GM18498 (cell line): ENCODE data around the gene LSG1.

ENCODE experiments used
- ATAC-seq: cut with Tn5 transposase; IDR thresholded peaks from one replicate; pipeline ENCODE4 v1.9.1; 2021; ENCODE audit warnings: mild to moderate bottlenecking, moderate library complexity; ENCODE audit not compliant: unreplicated experiment

LSG1 gene

DNA sequence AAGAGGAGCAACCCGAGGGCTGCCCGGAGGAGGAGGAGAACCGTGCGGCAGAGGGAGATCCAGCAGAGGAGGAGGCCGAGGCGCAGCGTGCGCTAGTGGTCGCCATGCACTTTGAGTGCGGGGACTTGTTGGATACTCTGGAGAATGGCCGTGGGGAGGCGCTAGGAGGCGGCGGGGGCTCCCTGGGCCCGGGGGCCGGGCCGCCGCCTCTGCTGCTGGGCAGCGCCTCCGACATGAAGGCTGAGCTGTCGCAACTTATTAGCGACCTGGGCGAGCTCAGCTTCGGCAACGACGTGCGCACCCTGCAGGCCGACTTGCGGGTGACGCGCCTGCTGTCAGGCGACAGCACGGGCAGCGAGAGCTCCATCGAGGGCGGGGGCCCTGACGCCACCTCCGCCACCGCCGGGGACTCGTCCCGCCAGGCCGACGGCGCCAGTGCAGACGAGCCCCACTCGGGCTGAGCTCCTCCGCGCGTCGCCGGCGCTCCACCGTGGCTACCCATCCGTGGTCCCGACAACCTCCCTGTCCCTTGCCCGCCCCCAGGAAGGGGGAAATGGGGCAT is 15.7 kb upstream of the LSG1 start:
- ATAC-seq, result peak; percentile 37

DNA sequence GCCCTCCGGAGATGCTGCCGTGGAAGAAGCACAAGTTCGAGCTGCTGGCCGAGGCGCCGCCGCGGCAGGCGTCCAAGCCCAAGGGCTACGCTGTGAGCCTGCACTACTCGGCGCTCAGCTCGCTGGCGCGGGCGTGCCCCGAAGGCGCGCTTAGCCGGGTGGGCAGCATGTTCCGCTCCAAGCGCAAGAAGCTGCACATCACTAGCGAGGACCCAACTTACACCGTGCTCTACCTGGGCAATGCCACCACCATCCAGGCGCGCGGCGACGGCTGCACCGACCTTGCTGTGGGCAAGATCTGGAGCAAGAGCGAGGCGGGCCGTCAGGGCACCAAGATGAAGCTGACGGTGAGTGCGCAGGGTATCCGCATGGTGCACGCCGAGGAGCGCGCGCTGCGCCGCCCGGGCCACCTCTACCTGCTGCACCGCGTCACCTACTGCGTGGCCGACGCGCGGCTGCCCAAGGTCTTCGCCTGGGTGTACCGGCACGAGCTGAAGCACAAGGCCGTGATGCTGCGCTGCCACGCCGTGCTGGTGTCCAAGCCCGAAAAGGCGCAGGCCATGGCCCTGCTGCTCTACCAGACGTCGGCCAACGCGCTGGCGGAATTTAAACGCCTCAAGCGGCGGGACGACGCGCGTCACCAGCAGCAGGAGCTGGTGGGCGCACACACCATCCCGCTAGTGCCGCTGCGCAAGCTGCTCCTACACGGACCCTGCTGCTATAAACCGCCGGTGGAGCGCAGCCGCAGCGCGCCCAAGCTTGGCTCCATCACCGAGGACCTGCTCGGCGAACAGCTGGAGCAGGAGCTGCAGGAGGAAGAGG is 15.0 kb upstream of the LSG1 start:
- ATAC-seq, result peak; percentile 5

DNA sequence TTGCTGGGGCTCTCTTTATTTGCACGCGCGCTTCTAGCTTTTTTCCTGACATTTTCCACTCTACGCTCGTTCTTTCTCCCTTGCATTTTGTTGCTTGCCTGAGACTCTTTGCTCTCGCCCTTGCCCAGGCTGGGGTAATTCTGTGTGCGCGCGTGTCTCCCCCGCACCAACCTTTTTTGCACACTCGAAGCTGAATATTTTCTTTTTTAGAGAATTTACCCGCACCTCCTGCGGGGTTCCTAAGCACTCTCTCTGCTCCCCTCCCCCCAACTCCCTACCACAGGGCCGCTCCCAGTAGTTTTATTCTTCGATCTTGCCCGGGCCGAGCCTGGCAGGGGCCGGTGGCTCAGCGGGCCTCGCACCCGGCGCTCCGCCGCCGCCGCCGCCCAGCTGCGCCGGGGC is 14.4 kb upstream of the LSG1 start:
- ATAC-seq, result no peak

DNA sequence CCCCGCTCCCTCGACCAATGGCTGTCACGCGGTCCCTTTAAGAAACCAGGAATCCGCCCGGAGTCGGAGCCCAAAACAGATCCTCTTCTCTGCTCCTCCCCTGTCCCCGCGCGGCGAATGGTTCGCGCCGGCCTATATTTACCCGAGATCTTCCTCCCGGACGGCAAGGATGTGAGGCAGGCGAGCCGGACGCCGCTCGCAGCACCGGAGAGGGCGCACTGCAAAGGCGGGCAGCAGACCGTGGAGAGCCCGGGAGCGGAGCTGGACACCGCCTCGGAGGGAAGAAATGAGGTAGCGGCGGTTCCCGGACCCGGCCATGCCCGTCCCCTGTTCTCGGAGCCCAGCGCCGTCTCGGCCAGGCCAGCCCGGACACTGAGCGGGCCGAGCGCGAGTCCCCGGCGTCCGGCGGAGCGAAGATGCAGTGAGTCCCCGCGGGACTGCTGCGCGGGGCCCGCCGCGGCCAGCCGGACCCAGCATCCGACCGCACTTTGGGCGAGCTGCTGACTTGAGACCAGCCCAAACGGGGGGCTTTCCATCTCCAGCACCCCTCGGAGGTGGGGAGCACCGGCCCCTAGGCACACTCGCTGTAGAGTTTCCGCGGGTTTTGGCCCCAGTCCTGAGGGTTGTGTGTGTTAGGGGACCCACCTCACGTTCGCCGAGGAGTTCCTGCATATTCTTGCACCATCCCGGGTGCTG is 13.9 kb upstream of the LSG1 start, which contains the start of gene FAM43A:
TSS of gene FAM43A (plus strand) at position 166 of the 696 bp plus-strand sequence. CDS start 944 bp downstream, outside the sequence.
- ATAC-seq, result peak; percentile 44

DNA sequence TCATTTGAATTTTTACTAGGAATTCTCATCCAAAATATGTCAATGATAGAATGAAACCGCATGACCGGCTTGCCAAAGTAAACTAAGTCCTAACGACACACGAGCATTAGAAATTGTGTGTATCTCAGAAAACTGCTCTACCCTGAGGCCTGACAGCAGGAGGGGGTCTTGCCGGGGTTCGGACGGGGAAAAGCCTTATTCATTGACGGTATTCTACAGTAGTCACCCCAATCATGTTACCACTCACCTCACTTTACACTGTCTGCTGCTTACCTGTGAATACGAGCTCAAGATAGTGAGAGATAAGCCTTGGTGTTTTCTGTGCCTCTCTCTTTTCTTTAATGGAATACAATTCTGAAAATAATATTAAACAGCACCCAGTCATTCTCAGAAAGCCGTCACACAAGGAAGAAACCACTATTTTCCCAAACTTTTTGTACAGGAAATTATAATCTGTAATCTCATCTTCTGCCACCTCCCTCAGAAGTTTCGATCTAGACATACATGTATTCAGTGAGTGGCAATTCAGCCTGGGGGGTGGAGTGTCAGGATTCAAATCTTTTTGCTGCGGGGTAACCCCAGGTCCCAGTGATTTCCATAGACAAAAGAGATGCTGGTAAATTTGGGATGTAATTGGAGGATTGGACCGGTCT is 13.2 kb upstream of the LSG1 start:
- no peak for ATAC-seq

DNA sequence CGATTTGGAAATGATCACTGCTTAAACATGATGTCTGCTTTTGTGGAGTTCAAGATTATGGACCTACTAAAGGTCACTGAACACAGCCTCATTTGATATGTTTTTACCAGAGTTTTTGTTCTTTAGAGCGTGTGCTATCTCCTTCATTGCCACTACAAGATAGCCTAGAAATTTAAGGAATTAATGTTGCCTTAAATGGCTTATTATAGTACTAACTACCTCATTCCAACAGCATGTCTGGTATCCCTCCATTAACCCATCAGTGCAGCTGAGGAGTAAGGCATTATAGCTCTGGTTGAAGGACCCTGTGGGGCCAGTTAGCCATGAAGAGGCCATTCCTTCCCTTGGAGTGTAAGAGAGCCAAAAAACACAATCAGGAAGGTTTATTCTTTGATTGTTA is 11.4 kb upstream of the LSG1 start:
- ATAC-seq, result no peak

DNA sequence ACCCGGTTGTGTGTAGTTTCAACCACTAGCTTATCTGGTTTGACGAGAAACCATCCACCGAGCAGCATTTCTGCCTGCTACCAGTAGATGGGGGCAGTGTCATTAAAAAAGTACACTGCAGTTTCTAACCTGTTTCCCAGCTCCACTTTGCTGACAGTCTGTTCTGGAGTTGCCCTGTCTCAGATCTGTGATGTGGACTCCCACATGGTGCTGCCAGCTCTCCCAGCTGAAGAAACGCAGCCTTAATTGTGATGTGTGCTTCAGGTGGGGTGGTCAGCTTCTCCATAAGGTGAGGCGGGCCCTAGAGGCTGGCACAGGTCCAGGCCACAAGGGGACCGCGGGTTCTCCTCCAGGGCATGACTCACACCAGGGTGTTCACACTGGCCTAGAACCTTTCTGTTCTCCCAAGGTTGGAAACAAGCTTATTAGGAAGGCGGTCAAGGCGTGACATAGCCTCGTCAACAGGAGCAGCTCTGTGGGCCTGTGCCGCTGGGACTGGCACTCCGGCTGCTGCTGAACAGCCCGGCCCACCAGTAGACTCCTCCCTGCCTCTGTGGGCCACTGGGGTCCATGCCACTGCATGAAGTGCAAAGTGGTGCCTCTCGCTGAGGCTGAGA is 10.8 kb upstream of the LSG1 start:
- peak; percentile 61 for ATAC-seq

DNA sequence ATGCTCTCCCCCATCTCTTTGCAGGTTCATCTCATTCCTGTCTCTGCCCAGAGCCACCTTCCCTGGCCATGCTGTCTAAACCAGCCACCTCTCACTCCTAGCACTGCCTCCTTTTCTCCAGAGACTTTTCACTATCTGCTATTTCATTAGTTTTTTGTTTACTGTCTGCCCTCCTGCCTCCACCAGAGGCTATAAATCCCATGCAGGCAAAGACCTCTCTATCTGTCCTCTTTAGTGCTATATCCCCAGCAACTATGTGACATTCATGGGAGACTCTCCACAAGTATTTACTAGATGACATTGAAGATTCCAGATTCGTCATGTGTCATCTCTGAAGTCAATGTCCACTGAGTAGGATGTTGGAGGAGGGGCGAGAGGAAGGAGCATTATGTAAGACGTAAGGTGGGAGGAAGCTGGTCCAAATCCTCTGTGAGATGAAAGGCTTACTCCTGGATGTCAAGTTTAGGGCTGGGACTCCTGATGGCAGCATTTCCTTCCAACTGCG is 10.2 kb upstream of the LSG1 start:
- no peak for ATAC-seq

DNA sequence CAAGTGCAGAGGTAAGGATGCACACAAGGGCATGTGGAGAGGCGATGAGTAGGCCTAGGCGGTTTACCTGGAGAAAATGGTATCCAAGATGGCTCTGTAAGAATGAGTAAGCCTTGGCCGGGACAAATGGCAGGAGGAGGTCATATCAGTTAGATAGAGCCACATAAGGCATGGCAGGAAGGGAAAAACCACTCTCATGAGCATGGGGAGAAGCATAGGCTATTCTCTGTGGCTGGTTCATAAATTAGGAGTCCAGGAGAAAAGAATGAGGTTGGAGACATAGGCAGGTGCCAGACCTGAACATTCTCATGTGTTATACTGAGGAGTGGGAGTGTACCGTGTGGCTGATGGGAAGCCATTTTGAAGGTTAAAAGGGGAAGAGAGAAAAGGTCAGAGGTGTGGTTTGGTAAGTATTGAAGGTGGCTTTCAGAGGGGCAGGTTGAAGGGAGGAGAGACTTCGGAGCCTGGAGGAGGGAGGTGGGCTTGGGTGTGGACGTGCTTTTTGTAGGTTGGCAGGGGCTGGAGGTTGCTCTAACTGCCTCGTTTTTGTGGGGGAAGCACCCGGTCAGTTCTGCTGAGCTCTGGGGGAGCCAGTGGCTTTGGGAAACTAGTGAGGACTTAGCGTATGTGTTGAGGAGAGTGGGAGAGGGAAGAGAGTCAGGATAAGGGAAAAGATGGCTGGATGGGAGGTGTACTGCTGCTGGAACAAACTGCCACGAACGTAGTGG is 9.1 kb upstream of the LSG1 start:
- no peak for ATAC-seq

DNA sequence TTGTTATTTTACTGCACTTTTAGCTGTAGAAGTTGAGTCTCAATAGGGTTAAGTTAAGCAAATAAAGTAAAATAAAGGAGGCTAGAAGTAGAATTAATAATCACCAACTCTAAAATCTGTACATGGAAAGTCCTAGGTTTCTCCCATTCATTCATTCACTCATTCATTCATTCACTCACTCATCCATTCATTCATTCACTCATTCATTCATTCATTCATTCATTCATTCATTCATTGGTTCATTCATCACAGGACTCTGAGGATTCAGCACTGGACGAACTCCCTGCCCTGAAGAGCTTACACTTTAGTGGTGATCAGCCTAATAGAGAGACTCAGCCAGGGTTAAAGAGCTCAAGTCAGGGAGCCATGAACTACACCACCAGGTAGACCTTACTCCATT is 4.5 kb upstream of the LSG1 start:
- ATAC-seq, result no peak

DNA sequence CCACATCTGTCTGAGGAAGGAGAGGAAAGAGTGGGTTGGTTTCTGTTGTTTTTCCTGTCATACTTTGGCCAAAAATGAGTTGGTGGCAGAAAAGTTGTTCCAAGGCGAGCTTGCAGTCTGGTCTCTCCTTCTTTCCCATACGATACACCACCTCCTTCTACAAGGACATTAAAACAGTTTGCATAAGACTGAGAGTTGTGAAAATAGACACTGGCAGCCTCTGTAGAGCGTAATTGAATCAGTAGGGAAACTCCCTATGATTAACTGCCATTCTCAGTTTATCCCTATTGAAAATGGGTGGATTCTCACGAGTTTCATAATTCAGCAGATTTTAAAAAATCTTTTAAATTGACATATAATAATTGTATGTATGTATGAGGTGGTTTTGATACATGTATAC is 3.7 kb upstream of the LSG1 start:
- no peak for ATAC-seq

DNA sequence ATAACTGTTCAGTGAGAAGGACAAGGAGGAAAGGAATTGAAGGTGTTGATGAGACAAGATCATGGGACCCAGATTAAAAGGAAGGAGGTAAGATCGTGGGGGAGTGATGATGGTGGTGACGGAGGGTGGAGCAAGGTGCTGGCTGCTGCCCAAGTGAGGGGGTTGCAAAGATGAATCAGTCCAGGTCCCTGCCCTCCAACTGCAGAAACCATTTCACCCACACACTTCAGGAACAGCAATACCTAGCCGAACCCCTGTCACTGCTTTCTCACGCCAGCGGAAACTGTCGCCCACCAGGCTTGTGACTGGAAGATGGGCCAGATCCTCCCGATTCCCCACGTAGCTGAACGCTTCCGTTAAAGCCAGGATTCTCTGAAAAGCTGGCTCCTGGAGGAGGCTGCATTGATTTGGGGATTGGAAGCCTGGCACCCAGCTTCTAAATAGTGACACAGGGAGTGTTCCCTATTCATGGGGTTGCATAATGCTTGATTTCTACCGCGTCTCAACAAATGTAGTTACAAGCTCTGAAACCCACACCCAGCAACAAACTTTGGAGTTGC is 3.2 kb upstream of the LSG1 start:
- ATAC-seq, result no peak

DNA sequence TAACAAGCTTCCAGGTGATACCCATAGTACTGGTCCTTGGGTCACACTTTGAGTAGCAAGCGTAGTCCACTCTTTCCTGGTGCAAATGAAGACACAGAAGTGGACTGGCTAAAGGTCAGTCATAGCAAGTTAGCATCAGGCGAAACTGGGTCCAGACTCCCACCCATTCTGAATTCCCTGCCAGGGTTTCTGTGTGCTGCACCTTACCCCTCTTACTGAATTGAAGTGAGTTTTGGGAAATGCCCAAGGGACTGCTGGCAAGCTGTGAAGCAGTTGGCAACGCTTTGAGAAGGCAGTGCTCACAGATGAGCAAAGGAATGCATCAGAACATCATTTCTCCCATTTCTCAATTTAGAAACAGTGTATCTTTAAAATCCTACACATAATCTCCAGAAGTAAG is 1.8 kb upstream of the LSG1 start:
- no peak for ATAC-seq

DNA sequence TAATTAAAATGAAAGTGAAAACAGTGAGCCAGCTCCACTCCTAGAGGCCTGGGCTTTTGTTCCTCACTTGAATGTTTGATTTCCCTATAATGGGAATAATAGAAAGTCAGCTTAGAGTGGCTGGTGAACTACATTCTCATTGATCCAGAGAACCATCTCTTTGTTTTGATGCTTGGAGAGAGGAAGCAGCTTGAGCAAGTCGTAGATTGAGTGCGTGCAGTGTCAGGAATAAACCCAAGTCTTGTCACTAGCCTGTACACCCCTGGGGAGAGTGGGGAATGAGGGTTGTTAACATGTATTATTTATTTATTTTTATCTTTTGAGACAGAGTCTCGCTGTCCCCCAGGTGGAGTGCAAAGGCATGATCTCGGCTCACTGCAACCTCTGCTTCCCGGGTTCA is 885 bp upstream of the LSG1 start:
- no peak for ATAC-seq

DNA sequence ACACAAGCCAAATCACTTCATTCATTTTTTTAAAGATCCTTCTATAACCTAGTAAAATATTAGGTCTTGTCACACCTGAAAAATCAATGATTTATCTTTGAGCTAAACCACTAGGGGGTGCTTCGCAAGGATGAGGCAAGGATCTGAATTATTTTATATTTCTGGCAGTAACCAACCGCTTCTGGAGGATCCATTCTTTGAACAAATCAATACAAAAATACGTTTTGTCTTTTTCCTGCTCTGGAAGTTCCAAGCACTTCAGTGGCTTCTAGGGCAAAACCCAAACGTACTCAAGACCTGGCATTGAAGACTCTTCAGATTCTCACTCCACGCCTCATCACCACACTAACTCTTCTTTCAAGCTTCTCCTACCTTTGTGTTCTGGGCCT is 486 bp downstream of the LSG1 start:
- ATAC-seq, result peak; percentile 21

DNA sequence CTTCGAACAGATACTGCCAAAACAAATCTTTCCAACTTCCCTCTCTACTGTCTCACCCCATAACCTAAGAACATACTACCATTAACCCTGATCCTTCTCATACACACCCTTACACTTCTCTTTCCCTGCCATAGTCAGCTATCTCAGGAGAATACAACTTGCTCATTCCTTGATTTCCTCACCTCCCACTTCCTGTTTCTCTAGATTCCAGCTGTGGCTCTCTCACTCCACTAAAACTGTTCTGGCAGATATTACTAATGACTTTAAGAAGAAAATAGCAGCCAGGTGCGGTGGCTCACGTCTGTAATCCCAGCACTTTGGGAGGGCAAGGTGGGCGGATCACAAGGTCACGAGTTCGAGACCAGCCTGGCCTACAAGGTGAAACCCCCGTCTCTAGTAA is 4.6 kb downstream of the LSG1 start:
- no peak for ATAC-seq

DNA sequence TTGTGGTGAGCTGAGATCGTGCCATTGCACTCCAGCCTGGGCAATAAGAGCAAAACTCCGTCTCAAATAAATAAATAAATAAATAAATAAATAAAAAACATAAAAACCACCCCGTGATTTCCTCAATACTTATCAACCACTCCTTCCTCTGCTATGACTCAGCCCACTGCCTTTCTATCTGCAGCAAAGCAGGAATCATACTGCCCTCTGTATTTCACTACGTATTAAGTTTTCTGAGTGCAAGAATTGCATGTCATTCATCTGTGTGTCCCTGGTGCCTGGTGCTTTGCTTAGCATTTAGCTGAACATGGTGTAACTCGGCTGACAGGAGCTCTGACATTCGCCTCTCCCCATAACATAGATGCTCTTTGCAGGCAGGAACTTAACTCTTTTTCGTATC is 7.1 kb downstream of the LSG1 start:
- no peak for ATAC-seq

DNA sequence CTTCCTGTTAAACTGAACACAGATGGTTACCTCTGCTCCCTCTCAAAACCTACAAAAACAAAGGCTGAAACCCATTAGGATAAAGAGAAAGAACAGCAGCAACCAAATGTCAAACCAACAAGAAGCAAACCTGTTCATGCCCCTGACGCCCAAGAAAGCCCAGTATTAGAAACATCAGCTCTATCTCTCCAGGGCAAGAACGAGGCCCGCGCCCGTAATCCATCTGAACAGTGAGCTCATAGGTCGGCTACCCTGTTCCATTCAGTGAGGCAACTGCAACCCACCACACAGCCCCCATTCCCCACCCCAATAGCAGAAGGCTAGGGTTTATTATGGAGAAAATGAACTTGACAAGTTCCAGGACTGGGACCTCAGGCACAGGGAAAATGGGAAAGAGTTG is 10.0 kb downstream of the LSG1 start:
- ATAC-seq, result no peak

DNA sequence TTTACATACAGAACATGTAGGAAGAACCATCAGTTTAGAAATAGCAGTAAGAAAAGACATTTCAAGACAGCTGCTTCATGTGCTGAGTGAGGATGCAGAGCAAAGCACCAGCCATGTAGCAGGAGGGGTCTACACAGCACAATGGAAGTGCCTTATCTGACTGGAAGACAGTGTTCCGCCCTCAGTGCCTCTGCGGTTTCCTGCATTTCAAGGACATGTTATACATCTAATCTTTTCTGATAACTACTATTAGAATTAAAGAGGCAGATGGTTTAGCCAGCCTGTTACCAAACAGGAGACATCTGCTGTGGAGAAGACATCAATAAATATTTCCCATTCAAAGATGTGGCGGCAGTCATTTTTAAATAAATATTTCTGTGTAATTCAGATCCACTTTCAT is 10.6 kb downstream of the LSG1 start:
- ATAC-seq, result no peak

DNA sequence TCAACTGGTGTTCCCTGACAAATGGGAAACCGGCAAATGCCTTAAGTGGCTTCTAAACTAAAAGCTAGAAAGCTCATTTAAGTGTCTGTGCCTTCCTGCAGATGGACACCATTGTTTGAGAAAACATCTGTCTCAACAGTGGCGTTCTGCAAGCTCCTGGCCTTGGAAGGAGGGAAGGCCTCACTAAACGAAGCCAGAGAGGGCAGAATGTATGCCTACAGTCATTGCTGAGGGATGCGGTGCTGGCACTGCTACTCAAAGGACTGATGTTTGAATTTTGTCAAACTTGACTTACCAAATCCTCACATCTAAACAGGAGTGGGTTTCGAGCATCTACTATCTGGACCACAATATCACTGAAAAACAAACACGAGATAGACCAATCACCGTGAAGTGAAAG is 12.2 kb downstream of the LSG1 start:
- no peak for ATAC-seq
